Sigmoid colon (tissue), 3 donors: ENCODE measurements around the gene MANSC4.

Experiments used
- CTCF ChIP-seq, 4 experiments: fragments of 450-650 bp in 3 of 4; fragments of 200-600 bp in 1 of 4; IDR thresholded peaks; one replicate each; pipeline ENCODE4 v1.5.1; 2016 to 2019; ENCODE audit warnings: antibody characterized with exemption in 4 of 4, mild to moderate bottlenecking in 3 of 4, moderate library complexity in 2 of 4
- POLR2A ChIP-seq, 2 donors: fragments of 450-650 bp; IDR thresholded peaks; one replicate each; pipeline ENCODE4 v1.6.1; 2016; ENCODE audit warnings: antibody characterized with exemption in 2 of 2, mild to moderate bottlenecking in 2 of 2, moderate library complexity in 2 of 2

GRCh38 chr12:27820564-27820963, 40.5 kb upstream of the MANSC4 start:
- TF ChIP-seq CTCF (IDR thresholded peaks at IDR 0.05) (no peak), POLR2A (IDR thresholded peaks at IDR 0.05) (no peak)
